Measurements from ENCODE around the gene PPP3CA.

PPP3CA gene

DNA sequence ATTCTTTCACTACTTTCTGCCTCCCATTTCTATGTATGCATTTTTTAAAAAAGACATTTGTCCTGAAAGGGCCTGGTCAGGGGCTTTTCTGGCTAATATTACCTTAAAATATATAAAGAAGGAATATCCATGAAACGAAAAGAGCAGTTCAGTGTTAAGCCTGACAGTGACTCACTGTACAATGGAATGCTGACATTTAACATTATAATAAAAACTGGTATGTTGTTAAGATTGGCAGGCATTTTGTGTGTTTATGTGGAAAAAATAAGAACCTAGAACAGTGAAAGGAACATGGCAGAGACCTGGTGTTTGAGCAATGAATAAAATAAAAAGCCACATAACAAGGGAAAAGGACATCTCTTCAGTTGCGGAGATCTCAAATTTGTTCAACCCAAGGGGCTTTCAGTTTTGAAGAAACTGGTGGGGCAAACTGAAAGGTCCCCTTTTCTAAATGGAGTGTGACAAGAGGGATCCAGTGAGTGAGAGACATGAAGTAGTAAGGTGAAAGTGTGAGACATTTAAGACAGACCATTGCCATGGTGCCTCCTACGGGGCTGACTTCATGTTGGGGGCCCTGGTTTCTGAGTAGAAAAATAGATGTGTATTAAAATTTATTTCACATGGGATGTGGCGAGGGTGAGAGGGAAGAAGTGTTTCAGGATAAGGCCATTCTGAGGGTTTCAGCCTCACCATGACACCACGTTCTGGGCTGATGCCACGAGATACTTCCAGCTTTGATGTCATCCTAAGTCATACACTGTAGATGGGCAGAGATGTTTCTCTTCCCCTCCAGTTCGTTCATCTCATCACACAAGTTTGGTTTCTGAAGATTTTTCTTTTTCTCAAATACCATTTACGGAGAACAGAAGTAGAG, 324.9 kb downstream of the PPP3CA start:
- no peak for DNase-seq
- Histone ChIP-seq H3K27me3 (no peaks in the 10 kb centered on the region), H3K9me3 (no peaks in the 10 kb centered on the region), H3K4me1 (peaks cover 0 to 32% (median 3%) of the 10 kb centered on the region in 4 donors), H3K36me3 (peaks cover 0 to 8% (median 0%) of the 10 kb centered on the region in 3 donors), H3K27ac (peak overlapping the region in 1 of 2 donors; percentile 9), H3K4me3 (no peak overlapping the region)
- intact Hi-C loops (cut with DNase I; ENCODE audit: low total_unique reads): no loop called here
- TF ChIP-seq CTCF (IDR thresholded peaks at IDR 0.05): no peak

- Histone ChIP-seq H3K27me3 (no peaks in the 10 kb centered on the region), H3K4me3 (no peak overlapping the region), H3K27ac (no peak overlapping the region), H3K9me3 (no peaks in the 10 kb centered on the region), H3K36me3 (peaks cover 0 to 4% (median 0%) of the 10 kb centered on the region in 3 donors), H3K4me1 (peaks cover 0 to 32% (median 3%) of the 10 kb centered on the region in 4 donors)
- TF ChIP-seq CTCF (IDR thresholded peaks at IDR 0.05): no peak
- DNase-seq: no peak
- intact Hi-C loops (cut with DNase I; ENCODE audit: low total_unique reads): no loop called here
These were observed 326.4 kb downstream of the PPP3CA start for GRCh38 chr4:101020956-101021355.

DNA sequence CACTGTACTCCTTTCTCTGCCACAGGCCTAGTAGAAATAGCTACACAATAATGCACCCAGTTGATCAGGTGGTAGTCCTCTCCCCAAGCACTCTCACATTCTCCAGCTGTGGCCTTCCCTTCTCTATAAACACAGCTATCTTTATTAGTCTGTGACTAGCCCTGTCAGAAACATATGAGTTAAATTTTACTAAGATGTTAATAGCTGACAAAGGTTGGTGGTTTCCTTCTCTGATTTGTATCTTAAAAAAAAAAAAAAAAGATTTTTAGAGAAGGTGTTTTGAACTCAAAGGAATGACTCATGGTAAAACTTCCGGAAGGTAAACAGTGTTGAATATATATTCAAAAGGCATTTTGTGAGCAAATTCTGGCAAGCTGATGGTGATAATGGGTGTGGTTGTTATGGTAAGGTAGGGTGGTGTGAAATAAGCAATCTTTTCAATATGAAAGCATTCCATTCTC, 327.4 kb downstream of the PPP3CA start:
- no peaks in the 10 kb centered on the region for H3K9me3 ChIP-seq
- TF ChIP-seq CTCF (IDR thresholded peaks at IDR 0.05): no peak
- no peaks in the 10 kb centered on the region for H3K27me3 ChIP-seq
- intact Hi-C loops (cut with DNase I; ENCODE audit: low total_unique reads): no loop called here
- no peak overlapping the region for H3K4me3 ChIP-seq
- H3K4me1 ChIP-seq: peaks cover 0 to 32% (median 3%) of the 10 kb centered on the region in 4 donors
- no peaks in the 10 kb centered on the region for H3K36me3 ChIP-seq
- no peak for DNase-seq
- H3K27ac ChIP-seq: no peak overlapping the region

DNA sequence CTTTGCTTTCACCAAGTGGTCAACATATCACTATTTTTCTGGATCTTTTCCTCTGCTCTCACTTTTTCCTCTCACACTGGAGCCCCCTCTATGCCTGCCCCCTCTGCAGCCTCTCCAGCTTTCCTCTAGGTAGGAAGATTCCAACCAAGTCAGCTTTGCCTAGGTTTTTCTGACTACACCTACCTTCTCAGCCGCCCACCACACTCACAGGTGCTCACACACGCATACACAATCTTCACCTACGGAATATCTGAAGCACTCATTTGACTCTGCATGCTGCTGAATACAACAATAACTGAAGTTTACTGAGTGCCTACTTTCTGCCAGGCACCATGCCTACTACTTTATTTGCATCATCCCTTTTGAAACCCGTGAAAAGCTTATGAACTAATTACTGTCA, 328.0 kb downstream of the PPP3CA start:
- Histone ChIP-seq H3K4me3 (no peak overlapping the region), H3K36me3 (no peaks in the 10 kb centered on the region), H3K4me1 (peaks cover 0 to 32% (median 3%) of the 10 kb centered on the region in 4 donors), H3K9me3 (no peaks in the 10 kb centered on the region), H3K27me3 (no peaks in the 10 kb centered on the region), H3K27ac (no peak overlapping the region)
- DNase-seq: no peak
- intact Hi-C loops (cut with DNase I; ENCODE audit: low total_unique reads): no loop called here
- no peak for TF ChIP-seq CTCF (IDR thresholded peaks at IDR 0.05)

- no peak for TF ChIP-seq CTCF (IDR thresholded peaks at IDR 0.05)
- Histone ChIP-seq H3K9me3 (no peaks in the 10 kb centered on the region), H3K4me1 (peaks cover 0 to 32% (median 3%) of the 10 kb centered on the region in 4 donors), H3K27me3 (no peaks in the 10 kb centered on the region), H3K36me3 (no peaks in the 10 kb centered on the region), H3K27ac (no peak overlapping the region), H3K4me3 (no peak overlapping the region)
- DNase-seq: no peak
- intact Hi-C loops (cut with DNase I; ENCODE audit: low total_unique reads): no loop called here
These were observed 328.5 kb downstream of the PPP3CA start for GRCh38 chr4:101018836-101019235.

Data from tibial artery (tissue), 4 donors.